ENCODE measurements around the gene BDKRB2.

GRCh38 chr14:96202441-96203094, 2.1 kb upstream of the BDKRB2 start:
- TF ChIP-seq CTCF (IDR thresholded peaks at IDR 0.05; ENCODE audit: poor library complexity) (no peak), EZH2 (IDR thresholded peaks at IDR 0.05; ENCODE audit: borderline replicate concordance) (no peak)
